Spleen (tissue), 11 donors: ENCODE measurements around the gene VWF. TPM values are rescaled to one million over a fixed set of nuclear protein-coding genes. Genes with fewer than 3 reads are reported as not detected.

Experiments used
- DNase-seq: peaks from one replicate; pipeline ENCODE4 v3.0.0-alpha.2; 2020
- H3K27ac ChIP-seq, 8 donors: fragments of 200-600 bp; sonication (generic) in 7 of 8; 1 replicate in 4 of 8; 2 replicates in 4 of 8; pipeline versions ENCODE4 v1.5.0 to v1.8.0; 2016 to 2021; ENCODE audit warnings: inconsistent platforms in 4 of 8, mild to moderate bottlenecking in 4 of 8, moderate library complexity in 1 of 8
- H3K27me3 ChIP-seq, 7 donors: fragments of 200-600 bp; sonication (generic) in 6 of 7; replicated peaks in 1 of 7; 1 replicate in 4 of 7; 2 replicates in 3 of 7; pipeline versions ENCODE4 v1.5.0 to v1.8.0; 2016 to 2021; ENCODE audit warnings: inconsistent platforms in 3 of 7, mild to moderate bottlenecking in 1 of 7
- H3K36me3 ChIP-seq, 6 donors: fragments of 200-600 bp; sonication (generic) in 5 of 6; 1 replicate in 4 of 6; 2 replicates in 2 of 6; pipeline versions ENCODE4 v1.5.0 to v1.8.0; 2016 to 2021; ENCODE audit warnings: inconsistent platforms in 2 of 6
- H3K4me1 ChIP-seq, 6 donors: fragments of 200-600 bp; sonication (generic) in 5 of 6; 1 replicate in 3 of 6; 2 replicates in 3 of 6; pipeline versions ENCODE4 v1.5.0 to v1.8.0; 2016 to 2021; ENCODE audit warnings: inconsistent platforms in 3 of 6
- H3K4me3 ChIP-seq, 8 donors: fragments of 200-600 bp; sonication (generic) in 7 of 8; 1 replicate in 4 of 8; 2 replicates in 4 of 8; pipeline versions ENCODE4 v1.5.0 to v1.8.0; 2016 to 2021; ENCODE audit warnings: inconsistent platforms in 4 of 8, mild to moderate bottlenecking in 4 of 8, moderate library complexity in 2 of 8
- H3K9me3 ChIP-seq, 8 donors: fragments of 200-600 bp; sonication (generic) in 7 of 8; 1 replicate in 4 of 8; 2 replicates in 4 of 8; pipeline versions ENCODE4 v1.5.0 to v1.8.0; 2016 to 2021; ENCODE audit warnings: inconsistent platforms in 4 of 8
- CTCF ChIP-seq, 11 experiments: fragments of 200-600 bp in 7 of 11; fragments of 450-650 bp in 4 of 11; sonication (generic) in 4 of 11; IDR thresholded peaks in 8 of 11; conservative IDR thresholded peaks in 3 of 11; 1 replicate in 7 of 11; 2 replicates in 4 of 11; pipeline versions ENCODE4 v1.4.0 to v1.8.0; 2016 to 2021; ENCODE audit warnings: antibody characterized with exemption in 11 of 11, inconsistent platforms in 4 of 11, mild to moderate bottlenecking in 1 of 11
- POLR2A ChIP-seq, 3 donors: fragments of 450-650 bp; IDR thresholded peaks; one replicate each; pipeline ENCODE4 v1.5.1; 2017; ENCODE audit warnings: antibody characterized with exemption in 3 of 3, mild to moderate bottlenecking in 1 of 3
- POLR2AphosphoS5 ChIP-seq, 3 donors: sonication (generic); formaldehyde crosslinking; IDR thresholded peaks; one replicate each; pipeline ENCODE4 v1.5.1; 2017; ENCODE audit warnings: antibody characterized with exemption in 3 of 3
- WGBS, 5 donors: extraction: QIAGEN DNeasy Blood & Tissue Kit in 3 of 5; methylation state at CpG; one replicate each; pipeline versions ENCODE4 v1.1.5 to v1.1.7; 2013 to 2018; 5-methylcytosine and 5-hydroxymethylcytosine counted together
- intact Hi-C: fragments of 100-400 bp; cut with DNase I; formaldehyde crosslinking; loops from one replicate; pipeline ENCODE4 v1.15.0; 2023; ENCODE audit warnings: low total_unique reads
- polyA plus RNA-seq, 3 donors: library from polyadenylated mRNA; stranded (reverse); fragments of 200-250 nt; gene quantifications; one replicate each; pipeline ENCODE4 v1.2.1, GENCODE V29; 2013
- total RNA-seq, 7 donors: library from RNA; depleted of rRNA in 3 of 7; stranded (reverse); fragments of >200 nt in 3 of 7; fragmentation: NEBNext Ultra II Directional in 4 of 7; extraction: Animal tissue kit (Norgen Biotek cat#: 25700) in 4 of 7; gene quantifications; one replicate each; pipeline versions ENCODE4 v1.1.0 to v1.2.1, GENCODE V29; 2016 to 2021
- donor health status: healthy with polysubstance abuse.
- donor health status: DM: no; HTN: no; CAD: no; lungs with moderate emphysema.
- donor health status: DM: no; HTN: no; CAD: no.
- donor health status: Bipolar disorder and iron deficiency.
- donor health status: healthy.
- donor health status: DM: no; HTN: no; CAD: no.
- donor health status: DM: yes; HTN: yes; CAD: no.

The VWF gene
- total and polyA plus RNA-seq, 10 donors = 12.9 to 957 (median 321) TPM

DNA sequence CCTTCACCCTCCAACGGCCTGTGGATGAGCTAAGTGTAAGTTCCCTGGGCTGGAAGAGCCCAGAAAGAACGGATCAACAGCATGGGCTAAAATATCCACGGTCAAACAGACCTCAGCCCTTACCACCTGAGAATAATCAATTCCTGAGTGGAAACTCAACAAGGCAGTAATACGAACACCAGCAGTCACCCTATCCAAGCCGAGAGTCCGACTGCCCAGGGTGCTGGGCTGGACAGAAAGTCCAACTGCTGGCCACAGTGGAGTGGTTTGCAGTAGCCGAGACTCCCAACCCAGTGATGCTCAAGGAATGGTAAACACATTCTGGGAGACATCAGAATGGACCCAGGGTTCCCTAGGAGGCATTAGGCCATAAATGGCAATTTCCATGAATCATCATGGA, 216.2 kb downstream of the VWF start:
- Histone ChIP-seq H3K4me1 (no peaks in the 10 kb centered on the region), H3K4me3 (no peak overlapping the region), H3K9me3 (no peaks in the 10 kb centered on the region), H3K27me3 (peaks cover 0 to 23% (median 0%) of the 10 kb centered on the region in 7 donors), H3K36me3 (no peaks in the 10 kb centered on the region), H3K27ac (no peak overlapping the region)
- WGBS, 5 donors = 78 to 85% (median 80%) methylated on average over 7 of the region's 7 CpGs
- intact Hi-C loops = no loop called here
- TF ChIP-seq CTCF (IDR thresholded peaks at IDR 0.05 in 8 of 11, conservative IDR thresholded peaks at IDR 0.05 in 3 of 11) (no peak), POLR2AphosphoS5 (IDR thresholded peaks at IDR 0.05) (no peak)
- DNase-seq = no peak

DNA sequence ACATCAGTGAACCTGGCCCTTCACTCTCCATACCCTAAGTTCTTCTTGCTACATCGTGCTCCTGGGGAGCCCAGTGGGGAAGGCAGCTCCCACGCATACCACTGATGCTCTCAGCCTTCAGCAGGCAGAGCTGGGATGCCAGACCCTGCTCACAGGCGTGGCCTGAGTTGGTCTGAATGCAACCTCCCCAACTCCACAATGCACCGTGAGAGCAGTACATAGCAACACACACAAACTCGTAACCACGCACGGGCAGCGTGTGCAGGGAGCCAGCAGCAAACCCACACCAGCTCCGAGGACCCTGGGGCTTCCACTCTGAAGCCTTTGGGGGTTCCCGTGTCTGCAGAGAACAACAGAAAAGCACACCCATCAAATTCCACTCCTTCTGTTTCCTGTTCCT, 216.7 kb downstream of the VWF start:
- Histone ChIP-seq H3K27me3 (peaks cover 0 to 19% (median 0%) of the 10 kb centered on the region in 7 donors), H3K36me3 (no peaks in the 10 kb centered on the region), H3K4me1 (no peaks in the 10 kb centered on the region), H3K4me3 (no peak overlapping the region), H3K27ac (no peak overlapping the region), H3K9me3 (no peaks in the 10 kb centered on the region)
- intact Hi-C loops = no loop called here
- 45 to 50% (median 47%) methylated on average over 9 to 10 of the region's 10 CpGs for WGBS, 5 donors
- TF ChIP-seq CTCF (IDR thresholded peaks at IDR 0.05 in 8 of 11, conservative IDR thresholded peaks at IDR 0.05 in 3 of 11) (no peak), POLR2AphosphoS5 (IDR thresholded peaks at IDR 0.05) (no peak), POLR2A (IDR thresholded peaks at IDR 0.05) (no peak)
- DNase-seq = no peak

DNA sequence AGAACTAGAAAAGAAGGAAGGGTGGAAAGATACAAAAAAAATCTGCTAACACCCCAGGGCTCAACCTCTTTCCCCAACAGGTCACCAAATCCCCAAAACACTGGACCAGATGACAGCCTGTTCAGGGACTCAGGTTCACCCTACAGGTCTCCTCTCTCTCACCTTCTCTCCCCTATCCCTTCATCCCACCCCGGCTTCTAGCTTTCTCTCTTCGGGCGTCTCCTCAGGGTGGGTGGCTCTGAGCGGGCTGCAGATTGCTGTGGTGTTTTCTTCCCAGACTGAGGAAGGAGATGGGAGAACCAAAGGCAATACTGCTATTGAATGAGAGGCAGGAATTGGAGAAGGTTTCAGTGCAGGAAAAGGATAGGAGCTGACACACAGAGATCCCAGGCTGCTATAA, 218.7 kb downstream of the VWF start:
- H3K4me3 ChIP-seq = no peak overlapping the region
- intact Hi-C loops = no loop called here
- H3K27me3 ChIP-seq = peaks cover 0 to 14% (median 0%) of the 10 kb centered on the region in 7 donors
- H3K27ac ChIP-seq = no peak overlapping the region
- DNase-seq = no peak
- H3K36me3 ChIP-seq = no peaks in the 10 kb centered on the region
- H3K9me3 ChIP-seq = no peaks in the 10 kb centered on the region
- 85 to 95% (median 91%) methylated on average over 4 of the region's 4 CpGs for WGBS, 5 donors
- TF ChIP-seq CTCF (IDR thresholded peaks at IDR 0.05 in 8 of 11, conservative IDR thresholded peaks at IDR 0.05 in 3 of 11) (no peak), POLR2AphosphoS5 (IDR thresholded peaks at IDR 0.05) (no peak), POLR2A (IDR thresholded peaks at IDR 0.05) (no peak)
- H3K4me1 ChIP-seq = no peaks in the 10 kb centered on the region

GRCh38 chr12:5904969-5905368, 219.5 kb downstream of the VWF start:
- H3K4me3 ChIP-seq = no peak overlapping the region
- no peaks in the 10 kb centered on the region for H3K36me3 ChIP-seq
- peaks cover 0 to 17% (median 0%) of the 10 kb centered on the region in 7 donors for H3K27me3 ChIP-seq
- H3K4me1 ChIP-seq = no peaks in the 10 kb centered on the region
- no peak for TF ChIP-seq POLR2AphosphoS5 (IDR thresholded peaks at IDR 0.05)
- no peak for TF ChIP-seq CTCF (IDR thresholded peaks at IDR 0.05 in 8 of 11, conservative IDR thresholded peaks at IDR 0.05 in 3 of 11)
- TF ChIP-seq POLR2A (IDR thresholded peaks at IDR 0.05) = no peak
- 74 to 85% (median 81%) methylated on average over 6 of the region's 6 CpGs for WGBS, 5 donors
- no peak overlapping the region for H3K27ac ChIP-seq
- no peaks in the 10 kb centered on the region for H3K9me3 ChIP-seq
- DNase-seq = no peak
- intact Hi-C loops = no loop called here
